ENCODE data around the gene CNTNAP2.

Gene CNTNAP2

DNA sequence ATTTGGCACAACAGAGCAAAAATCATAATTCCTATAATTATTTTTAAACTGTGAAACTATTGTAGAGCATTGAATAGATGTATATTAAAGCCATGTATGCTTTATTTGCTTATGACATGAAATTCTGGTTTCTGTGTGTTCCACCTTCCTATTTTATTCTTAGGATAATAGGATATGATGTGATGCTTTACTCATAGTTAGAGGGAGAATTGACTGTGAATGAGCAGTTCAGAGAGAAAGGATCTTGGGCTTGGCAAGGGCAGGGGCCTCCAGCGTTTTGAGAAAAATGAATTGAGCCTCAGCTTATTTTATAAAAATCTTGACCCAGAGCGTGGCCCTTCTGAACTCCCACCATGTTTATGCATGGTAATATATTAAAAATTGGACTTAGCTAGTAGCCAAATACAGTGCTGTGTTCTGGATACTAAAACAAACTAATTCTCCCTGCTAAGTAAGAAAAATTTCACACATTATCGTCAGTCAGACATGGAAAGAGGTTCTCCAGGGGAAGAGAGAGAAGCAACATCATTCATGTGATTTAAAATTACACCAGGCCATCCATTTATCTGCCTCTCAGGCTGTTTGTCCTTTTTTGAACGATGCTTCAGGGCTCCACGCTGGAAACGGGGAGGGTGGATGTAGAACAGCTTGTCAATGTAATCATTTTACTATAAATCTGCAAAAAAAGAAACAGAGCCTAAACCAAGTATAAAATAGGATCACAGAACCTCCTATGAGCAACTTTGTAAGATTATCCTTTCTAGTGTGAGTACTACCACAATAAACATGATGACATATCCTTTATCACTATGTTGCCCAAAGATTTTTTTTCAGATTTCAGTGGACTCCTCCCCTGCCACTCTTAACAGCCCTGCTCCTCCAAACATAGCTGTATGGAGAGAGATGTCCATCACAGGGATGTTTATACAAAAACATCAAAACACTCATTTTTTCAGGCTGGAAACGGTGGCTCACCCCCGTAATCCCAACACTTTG lies 2215.9 kb downstream of the CNTNAP2 start:
- H3K27ac ChIP-seq: no peak overlapping the region
- TF ChIP-seq, protein P1, sequence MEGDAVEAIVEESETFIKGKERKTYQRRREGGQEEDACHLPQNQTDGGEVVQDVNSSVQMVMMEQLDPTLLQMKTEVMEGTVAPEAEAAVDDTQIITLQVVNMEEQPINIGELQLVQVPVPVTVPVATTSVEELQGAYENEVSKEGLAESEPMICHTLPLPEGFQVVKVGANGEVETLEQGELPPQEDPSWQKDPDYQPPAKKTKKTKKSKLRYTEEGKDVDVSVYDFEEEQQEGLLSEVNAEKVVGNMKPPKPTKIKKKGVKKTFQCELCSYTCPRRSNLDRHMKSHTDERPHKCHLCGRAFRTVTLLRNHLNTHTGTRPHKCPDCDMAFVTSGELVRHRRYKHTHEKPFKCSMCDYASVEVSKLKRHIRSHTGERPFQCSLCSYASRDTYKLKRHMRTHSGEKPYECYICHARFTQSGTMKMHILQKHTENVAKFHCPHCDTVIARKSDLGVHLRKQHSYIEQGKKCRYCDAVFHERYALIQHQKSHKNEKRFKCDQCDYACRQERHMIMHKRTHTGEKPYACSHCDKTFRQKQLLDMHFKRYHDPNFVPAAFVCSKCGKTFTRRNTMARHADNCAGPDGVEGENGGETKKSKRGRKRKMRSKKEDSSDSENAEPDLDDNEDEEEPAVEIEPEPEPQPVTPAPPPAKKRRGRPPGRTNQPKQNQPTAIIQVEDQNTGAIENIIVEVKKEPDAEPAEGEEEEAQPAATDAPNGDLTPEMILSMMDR (conservative IDR thresholded peaks at IDR 0.05): no peak
- no peak for TF ChIP-seq ZFX (IDR thresholded peaks at IDR 0.05)

DNA sequence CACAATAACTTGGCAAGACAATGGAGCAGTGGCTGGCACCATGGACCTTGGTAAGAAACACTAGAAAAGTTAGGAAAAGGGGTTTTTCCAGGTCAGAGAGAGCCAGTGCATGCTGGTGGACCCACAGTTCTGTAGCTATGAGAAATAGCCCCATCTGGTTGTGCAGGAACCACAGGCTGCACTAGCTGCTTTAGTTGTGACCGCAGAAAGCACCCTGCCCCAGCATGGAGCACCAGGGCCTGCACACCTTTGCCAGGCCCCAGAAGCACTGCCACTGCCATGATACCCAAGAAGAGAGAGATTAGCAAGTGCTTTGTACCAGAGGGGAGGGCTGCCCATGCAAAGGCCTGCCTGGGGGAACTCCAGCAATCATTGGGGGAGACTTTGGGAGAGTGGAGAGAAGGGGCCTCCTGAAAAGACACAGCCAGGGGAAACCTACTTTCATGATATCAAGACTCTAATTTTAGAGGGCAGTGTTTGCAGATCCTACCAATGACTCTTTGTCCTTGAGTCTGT lies 2217.9 kb downstream of the CNTNAP2 start:
- no peak for TF ChIP-seq ZFX (IDR thresholded peaks at IDR 0.05)
- TF ChIP-seq, protein P1 (conservative IDR thresholded peaks at IDR 0.05): no peak
- H3K27ac ChIP-seq: no peak overlapping the region

DNA sequence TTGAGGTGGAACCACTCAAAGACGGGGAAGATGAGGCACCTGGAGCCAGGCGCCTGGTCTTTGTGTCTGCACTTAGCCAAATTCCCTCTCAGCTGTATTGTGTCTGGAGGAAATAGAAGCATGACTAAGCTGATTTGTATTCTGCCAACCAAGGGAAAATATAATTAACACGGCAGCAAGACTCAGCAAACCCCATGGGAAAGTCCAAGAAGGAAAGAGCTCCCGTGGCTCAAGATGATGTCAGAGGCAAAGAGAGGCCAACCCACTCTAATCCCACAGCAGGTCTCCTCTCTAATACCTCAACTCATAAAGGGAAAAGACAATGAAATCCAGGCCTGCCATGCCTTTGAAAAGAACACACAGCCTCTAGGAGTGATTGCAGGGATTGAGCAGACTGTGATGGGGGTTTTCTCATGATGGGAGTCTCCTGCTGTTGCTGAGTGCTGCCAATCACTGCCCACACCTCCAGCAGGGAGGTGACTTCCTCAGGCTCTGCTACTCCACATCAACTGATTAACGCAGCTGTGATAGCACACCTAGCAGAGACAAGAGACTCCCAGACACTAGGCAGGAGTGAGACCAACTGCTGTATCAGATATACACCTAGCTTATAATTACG lies 2218.5 kb downstream of the CNTNAP2 start:
- no peak overlapping the region for H3K27ac ChIP-seq
- TF ChIP-seq ZFX (IDR thresholded peaks at IDR 0.05): no peak
- TF ChIP-seq, protein P1 (conservative IDR thresholded peaks at IDR 0.05): no peak

DNA sequence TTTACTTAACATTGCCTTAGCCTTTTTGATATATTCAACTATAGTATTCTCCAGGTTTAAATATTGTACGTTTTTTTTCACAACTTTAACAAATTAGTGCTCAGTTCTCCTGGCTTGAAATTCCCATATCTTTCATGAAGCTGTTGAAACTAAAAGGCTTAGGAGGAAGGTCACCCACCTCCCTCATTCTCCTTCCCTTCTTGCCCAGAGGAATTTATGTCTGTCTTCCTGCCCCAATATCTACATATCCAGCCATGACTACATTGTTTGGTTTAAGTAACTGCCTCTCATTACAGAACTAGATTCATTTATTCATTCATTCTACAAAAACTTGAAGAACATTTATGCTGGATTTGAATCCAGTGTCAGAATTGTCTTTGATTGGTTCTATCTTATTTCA lies 2219.2 kb downstream of the CNTNAP2 start:
- no peak for TF ChIP-seq ZFX (IDR thresholded peaks at IDR 0.05)
- H3K27ac ChIP-seq: no peak overlapping the region

DNA sequence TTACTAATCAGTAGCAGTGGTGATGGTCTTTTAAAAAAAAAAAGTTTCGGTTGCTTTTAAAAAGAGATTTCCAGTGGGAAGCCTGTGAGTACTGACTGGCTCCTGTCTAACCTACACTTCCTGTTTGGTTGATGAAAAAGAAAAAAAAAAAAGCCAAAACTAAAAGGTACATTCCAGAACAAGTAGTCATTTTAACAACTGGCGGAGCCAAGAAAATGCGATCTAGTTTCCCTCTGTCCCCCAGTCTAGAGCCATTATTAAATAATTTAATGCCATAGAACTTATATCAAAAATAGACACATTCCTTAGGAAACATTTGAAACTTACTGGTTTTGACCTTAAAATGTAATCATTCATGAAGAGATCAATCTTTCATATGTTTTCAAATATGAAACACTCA lies 2219.8 kb downstream of the CNTNAP2 start:
- no peak overlapping the region for H3K27ac ChIP-seq

DNA sequence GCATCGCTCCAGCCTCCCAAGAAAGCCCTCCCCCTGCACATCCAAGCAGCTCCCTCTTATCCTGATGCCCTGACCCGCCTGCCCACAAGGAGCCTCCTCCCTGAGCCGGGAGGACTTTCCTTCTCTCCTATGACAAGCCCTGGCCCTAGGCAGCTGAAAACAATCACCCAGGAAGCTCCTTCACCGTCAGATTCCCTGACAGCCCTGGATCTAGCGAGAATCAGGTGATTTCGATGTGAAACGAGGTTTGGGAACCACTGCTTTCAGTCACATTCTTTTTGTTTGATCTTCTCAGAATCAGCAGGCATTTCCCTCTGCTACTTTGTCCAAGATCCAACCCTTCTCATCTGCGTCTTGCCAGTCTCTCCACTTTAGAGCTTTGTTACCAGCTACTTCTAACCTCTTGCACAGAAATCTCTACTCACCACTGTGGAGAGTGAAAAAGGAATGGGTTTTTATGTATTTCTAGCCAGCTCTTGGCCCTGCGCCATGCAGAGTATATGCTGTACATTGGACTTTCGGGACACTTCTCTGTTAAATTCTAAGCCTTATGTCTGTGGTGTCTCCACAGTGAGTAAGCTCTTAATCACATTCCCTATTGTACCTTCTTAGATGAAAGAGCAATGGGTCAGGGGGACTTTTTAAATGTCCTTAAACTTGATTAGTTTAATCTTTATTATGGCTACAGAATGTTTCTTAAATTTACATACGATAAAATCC lies 2220.8 kb downstream of the CNTNAP2 start:
- TF ChIP-seq, protein P1 (conservative IDR thresholded peaks at IDR 0.05): no peak
- TF ChIP-seq ZFX (IDR thresholded peaks at IDR 0.05): no peak

More for the DNA sequence above, 2219.8 kb downstream of the CNTNAP2 start:
- TF ChIP-seq, protein P1 (conservative IDR thresholded peaks at IDR 0.05): no peak
- TF ChIP-seq ZFX (IDR thresholded peaks at IDR 0.05): no peak

DNA sequence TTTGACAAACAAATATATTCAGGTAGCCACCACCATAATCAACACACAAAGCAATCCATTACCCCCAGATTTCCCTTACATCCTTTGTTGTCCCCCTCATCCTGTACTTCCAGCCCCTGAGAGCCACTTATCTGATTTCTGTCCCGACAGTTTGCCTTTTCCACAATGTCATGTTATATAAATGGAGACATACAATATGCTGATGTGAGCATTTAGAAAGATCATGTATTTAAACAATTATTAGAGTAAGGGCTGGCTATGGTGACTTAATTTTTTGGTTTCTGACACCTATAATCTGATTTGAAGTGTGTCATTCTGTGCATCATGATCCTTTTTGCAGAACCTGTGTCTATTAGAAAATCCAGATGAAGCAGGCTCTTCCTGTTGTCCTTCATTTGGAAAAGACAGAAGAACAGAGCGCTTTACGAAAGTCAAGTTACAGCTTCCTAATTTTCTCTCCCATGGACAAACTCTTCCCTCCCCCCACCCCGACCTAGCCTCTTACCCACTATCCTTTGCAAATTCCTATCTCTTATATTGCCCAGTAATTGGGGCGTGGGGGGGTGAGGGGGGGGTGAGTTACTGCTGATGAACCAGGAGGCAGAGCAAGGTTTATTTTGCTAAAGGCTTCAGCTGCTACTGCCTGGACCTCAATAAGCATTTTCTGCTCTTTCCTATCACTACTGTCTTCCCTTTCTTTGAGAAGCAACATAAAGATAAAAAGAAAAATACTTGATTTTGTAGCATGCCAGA lies 2221.6 kb downstream of the CNTNAP2 start:
- no peak overlapping the region for H3K27ac ChIP-seq
- TF ChIP-seq, protein P1 (conservative IDR thresholded peaks at IDR 0.05): no peak
- no peak for TF ChIP-seq ZFX (IDR thresholded peaks at IDR 0.05)

More for the DNA sequence above, 2220.8 kb downstream of the CNTNAP2 start:
- H3K27ac ChIP-seq: no peak overlapping the region

All from C4-2B (cell line).